Psoas muscle (tissue), 8 donors: Measurements from ENCODE around the gene HERPUD1. TPM values are rescaled to one million over a fixed set of nuclear protein-coding genes. Genes with fewer than 3 reads are reported as not detected.

ENCODE experiments used
- ATAC-seq, 4 donors: fragments of 200-7000 bp; cut with Tn5 transposase; one replicate each; pipeline ENCODE4 v1.9.1; 2020; ENCODE audit warnings: moderate library complexity in 3 of 4, mild to moderate bottlenecking in 2 of 4
- DNase-seq, 2 donors: peaks; one replicate each; pipeline ENCODE4 v3.0.0-alpha.2; 2020
- H3K27ac ChIP-seq: fragments of 200-600 bp; one replicate; pipeline ENCODE4 v1.8.0; 2022
- H3K27me3 ChIP-seq, 3 donors: fragments of 200-600 bp in 1 of 3; one replicate each; pipeline versions ENCODE4 v1.6.1 to v1.8.0; 2013 to 2022; ENCODE audit warnings: low read length in 2 of 3, mild to moderate bottlenecking in 2 of 3, moderate library complexity in 1 of 3; ENCODE audit not compliant: insufficient read depth in 3 of 3
- H3K36me3 ChIP-seq, 2 donors: fragments of 200-600 bp in 1 of 2; one replicate each; pipeline versions ENCODE4 v1.6.1 to v1.8.0; 2013 to 2022; ENCODE audit warnings: low read depth in 1 of 2, mild to moderate bottlenecking in 1 of 2, moderate library complexity in 1 of 2; ENCODE audit not compliant: insufficient read depth in 1 of 2
- H3K4me1 ChIP-seq: fragments of 200-600 bp; one replicate; pipeline ENCODE4 v1.8.0; 2022
- H3K4me3 ChIP-seq: fragments of 200-600 bp; one replicate; pipeline ENCODE4 v1.8.0; 2022; ENCODE audit warnings: mild to moderate bottlenecking
- H3K9me3 ChIP-seq: fragments of 200-600 bp; one replicate; pipeline ENCODE4 v1.8.0; 2022
- WGBS, 3 donors: extraction: QIAGEN DNeasy Blood & Tissue Kit; methylation state at CpG; one replicate each; pipeline versions ENCODE4 v1.1.6 to v1.1.7; 2013; 5-methylcytosine and 5-hydroxymethylcytosine counted together
- intact Hi-C, 2 donors: fragments of 100-400 bp; cut with DNase I; formaldehyde crosslinking; loops; one replicate each; pipeline versions ENCODE4 v1.11.0 to v1.14.2; 2022
- polyA plus RNA-seq, 3 donors: library from polyadenylated mRNA; stranded (reverse); fragments of 200-250 nt; gene quantifications; one replicate each; pipeline ENCODE4 v1.2.3, GENCODE V29; 2013
- total RNA-seq, 4 donors: library from RNA; stranded (reverse); fragmentation: NEBNext Ultra II Directional in 2 of 4; extraction: Animal tissue kit (Norgen Biotek cat#: 25700) in 2 of 4; gene quantifications; one replicate each; pipeline versions ENCODE4 v1.2.1 to v1.2.4, GENCODE V29; 2021 to 2023
- TF ChIP-seq, protein P1 (sequence below): fragments of 200-600 bp; IDR thresholded peaks from one replicate; pipeline ENCODE4 v1.8.0; 2022; ENCODE audit warnings: antibody characterized with exemption
- donor health status: healthy with polysubstance abuse.
- donor health status: DM: no; HTN: no; CAD: no; lungs with moderate emphysema.
- donor health status: Bipolar disorder and iron deficiency.
- donor health status: healthy.
- donor health status: DM: yes; HTN: yes; CAD: no.
- donor health status: DM: no; HTN: no; CAD: no.
- donor health status: DM: no; HTN: no; CAD: no.
- donor health status: DM: yes; HTN: yes; CAD: no.

The HERPUD1 gene
- total and polyA plus RNA-seq, 7 donors, result 70.2 to 162 (median 113) TPM

DNA sequence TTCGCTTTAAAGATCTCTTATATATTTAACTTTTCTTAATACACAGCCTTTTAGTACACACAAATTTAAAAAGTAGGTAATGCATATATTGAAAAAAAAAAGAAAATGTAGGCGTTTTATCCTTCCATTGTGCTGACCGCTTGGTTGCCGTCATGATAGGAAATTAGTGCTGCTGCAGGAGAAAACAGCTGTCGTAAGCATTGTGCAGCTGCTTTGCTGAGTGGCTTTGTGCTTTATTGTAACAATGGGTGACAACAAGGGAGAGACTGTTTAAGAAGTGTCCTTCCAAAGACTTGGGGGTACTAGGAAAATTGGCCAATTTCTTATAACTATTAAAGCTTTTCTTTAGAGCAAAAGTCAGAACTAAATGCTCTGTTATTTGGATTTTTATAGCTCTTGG lies 5.0 kb downstream of the HERPUD1 start:
- Histone ChIP-seq H3K4me1 (peaks cover 31% of the 10 kb centered on the region), H3K27me3 (no peaks in the 10 kb centered on the region), H3K27ac (no peak overlapping the region), H3K4me3 (no peak overlapping the region), H3K9me3 (no peaks in the 10 kb centered on the region), H3K36me3 (peaks cover 19 to 73% of the 10 kb centered on the region in 2 donors)
- DNase-seq (no peak), ATAC-seq (no peak)
- intact Hi-C loops, result no loop called here
- TF ChIP-seq, protein P1, sequence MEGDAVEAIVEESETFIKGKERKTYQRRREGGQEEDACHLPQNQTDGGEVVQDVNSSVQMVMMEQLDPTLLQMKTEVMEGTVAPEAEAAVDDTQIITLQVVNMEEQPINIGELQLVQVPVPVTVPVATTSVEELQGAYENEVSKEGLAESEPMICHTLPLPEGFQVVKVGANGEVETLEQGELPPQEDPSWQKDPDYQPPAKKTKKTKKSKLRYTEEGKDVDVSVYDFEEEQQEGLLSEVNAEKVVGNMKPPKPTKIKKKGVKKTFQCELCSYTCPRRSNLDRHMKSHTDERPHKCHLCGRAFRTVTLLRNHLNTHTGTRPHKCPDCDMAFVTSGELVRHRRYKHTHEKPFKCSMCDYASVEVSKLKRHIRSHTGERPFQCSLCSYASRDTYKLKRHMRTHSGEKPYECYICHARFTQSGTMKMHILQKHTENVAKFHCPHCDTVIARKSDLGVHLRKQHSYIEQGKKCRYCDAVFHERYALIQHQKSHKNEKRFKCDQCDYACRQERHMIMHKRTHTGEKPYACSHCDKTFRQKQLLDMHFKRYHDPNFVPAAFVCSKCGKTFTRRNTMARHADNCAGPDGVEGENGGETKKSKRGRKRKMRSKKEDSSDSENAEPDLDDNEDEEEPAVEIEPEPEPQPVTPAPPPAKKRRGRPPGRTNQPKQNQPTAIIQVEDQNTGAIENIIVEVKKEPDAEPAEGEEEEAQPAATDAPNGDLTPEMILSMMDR, result no peak
- WGBS, 3 donors, result 57 to 71% (median 57%) methylated on average over 5 of the region's 5 CpGs

DNA sequence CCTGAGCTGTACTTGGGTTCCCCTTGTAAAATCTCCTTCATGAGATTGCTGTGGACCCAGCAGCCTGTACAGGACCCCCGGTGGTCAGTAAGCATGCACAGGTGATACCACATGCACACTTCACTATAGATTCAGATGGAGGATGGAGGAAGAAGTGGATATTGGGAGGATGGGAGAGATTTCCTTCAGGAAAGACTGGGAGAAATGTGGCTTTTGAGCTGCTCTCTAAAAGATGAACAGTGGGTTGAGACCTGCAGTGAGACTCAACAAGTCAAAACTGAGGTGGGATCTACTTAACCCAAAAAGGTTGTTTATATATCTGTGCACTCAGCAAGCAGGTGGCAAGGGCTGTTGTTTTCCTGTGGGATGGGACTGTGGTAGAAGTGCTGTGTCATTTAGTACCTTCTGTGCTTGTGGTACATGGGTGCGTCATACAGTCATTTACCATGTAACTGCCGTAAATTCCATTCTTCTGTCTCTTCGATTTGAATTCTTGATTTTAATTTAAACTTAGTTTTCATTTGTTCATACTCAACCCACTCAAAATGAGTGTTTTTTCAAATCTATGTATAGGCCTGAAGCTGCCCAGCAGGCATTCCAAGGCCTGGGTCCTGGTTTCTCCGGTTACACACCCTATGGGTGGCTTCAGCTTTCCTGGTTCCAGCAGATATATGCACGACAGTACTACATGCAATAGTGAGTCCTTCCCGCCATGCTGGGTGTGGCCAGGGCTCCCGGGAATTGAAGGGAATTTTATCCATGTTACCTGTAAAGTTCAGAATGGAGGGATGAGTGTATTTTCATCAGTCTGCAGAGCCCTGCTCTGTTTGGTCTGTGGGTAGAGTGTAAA lies 6.9 kb downstream of the HERPUD1 start:
- TF ChIP-seq, protein P1, result no peak
- no peaks in the 10 kb centered on the region for H3K9me3 ChIP-seq
- 71 to 83% (median 75%) methylated on average over 8 of the region's 8 CpGs for WGBS, 3 donors
- H3K27ac ChIP-seq, result no peak overlapping the region
- no peaks in the 10 kb centered on the region for H3K27me3 ChIP-seq
- peaks cover 25% of the 10 kb centered on the region for H3K4me1 ChIP-seq
- H3K36me3 ChIP-seq, result peaks cover 24 to 92% of the 10 kb centered on the region in 2 donors
- DNase-seq, result no peak
- H3K4me3 ChIP-seq, result no peak overlapping the region
- peak in 1 of 4 donors; percentile 25 for ATAC-seq
- intact Hi-C loops, result no loop called here

DNA sequence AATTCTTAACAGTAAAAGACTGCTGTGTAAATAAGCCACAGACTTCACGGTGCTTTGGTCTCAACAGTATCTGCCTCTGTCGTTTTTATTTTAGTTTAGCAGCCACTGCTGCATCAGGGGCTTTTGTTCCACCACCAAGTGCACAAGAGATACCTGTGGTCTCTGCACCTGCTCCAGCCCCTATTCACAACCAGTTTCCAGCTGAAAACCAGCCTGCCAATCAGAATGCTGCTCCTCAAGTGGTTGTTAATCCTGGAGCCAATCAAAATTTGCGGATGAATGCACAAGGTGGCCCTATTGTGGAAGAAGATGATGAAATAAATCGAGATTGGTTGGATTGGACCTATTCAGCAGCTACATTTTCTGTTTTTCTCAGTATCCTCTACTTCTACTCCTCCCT lies 7.9 kb downstream of the HERPUD1 start:
- H3K27ac ChIP-seq, result no peak overlapping the region
- H3K4me1 ChIP-seq, result peaks cover 18% of the 10 kb centered on the region
- intact Hi-C loops, result no loop called here
- no peaks in the 10 kb centered on the region for H3K27me3 ChIP-seq
- DNase-seq (no peak), ATAC-seq (no peak)
- H3K9me3 ChIP-seq, result no peaks in the 10 kb centered on the region
- peaks cover 27 to 100% of the 10 kb centered on the region in 2 donors for H3K36me3 ChIP-seq
- H3K4me3 ChIP-seq, result no peak overlapping the region
- TF ChIP-seq, protein P1, result no peak
- 77 to 80% (median 78%) methylated on average over 4 of the region's 4 CpGs for WGBS, 3 donors

DNA sequence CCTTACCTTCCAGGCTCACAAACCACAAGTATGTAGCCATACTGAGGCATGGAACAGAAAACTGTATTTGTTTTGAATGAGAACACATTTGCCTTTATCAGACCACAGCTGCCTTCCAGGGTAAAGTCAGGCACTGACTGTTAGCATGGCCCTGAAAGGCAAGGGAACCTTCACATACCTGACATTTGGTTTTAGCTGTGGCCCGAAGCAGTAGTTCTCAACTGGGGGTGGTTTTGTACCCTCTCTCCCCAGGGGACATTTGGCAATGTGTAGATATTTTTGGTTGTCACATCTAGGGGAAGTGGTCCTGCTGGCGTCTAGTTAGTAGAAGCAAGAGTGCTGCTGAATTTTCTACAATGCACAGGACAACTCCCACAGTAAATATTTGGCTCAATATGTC lies 9.2 kb downstream of the HERPUD1 start:
- peaks cover 31 to 98% of the 10 kb centered on the region in 2 donors for H3K36me3 ChIP-seq
- TF ChIP-seq, protein P1, result no peak
- DNase-seq, result no peak
- no peak overlapping the region for H3K27ac ChIP-seq
- H3K27me3 ChIP-seq, result no peaks in the 10 kb centered on the region
- WGBS, 3 donors, result 74 to 90% (median 78%) methylated on average over 2 of the region's 2 CpGs
- peaks cover 6% of the 10 kb centered on the region for H3K4me1 ChIP-seq
- no peak overlapping the region for H3K4me3 ChIP-seq
- H3K9me3 ChIP-seq, result no peaks in the 10 kb centered on the region
- intact Hi-C loops, result no loop called here
- no peak for ATAC-seq
